AG04450 (cell line): ENCODE results near the gene EEIG2. TPM values are rescaled to one million over a fixed set of nuclear protein-coding genes. Genes with fewer than 3 reads are reported as not detected.
"Not testable (repeated sequence)": the region's sequence is repeated elsewhere in the genome, so short reads cannot be mapped to it uniquely, and the experiment has no call there.

ENCODE experiments used
- CTCF ChIA-PET: fragments of 300-600, 350-600 bp; formaldehyde crosslinking; extraction: SDS; loops from one replicate; lab custom pipeline; 2022; ENCODE audit warnings: antibody characterized with exemption, inconsistent platforms; lab: Charles Lee
- POLR2A ChIA-PET: fragments of 350-600 bp; formaldehyde crosslinking; extraction: SDS; loops from one replicate; lab custom pipeline; 2021; ENCODE audit warnings: antibody characterized with exemption, inconsistent platforms; lab: Yijun Ruan, JAX
- DNase-seq: peaks from one replicate; pipeline ENCODE4 v3.0.0-alpha.2; 2011; ENCODE audit warnings: low read depth, low spot score
- H3K27ac ChIP-seq: one replicate; pipeline ENCODE4 v1.5.1; 2012; ENCODE audit warnings: low read depth, low read length, control low read depth
- H3K27me3 ChIP-seq: one replicate; pipeline ENCODE4 v1.6.0; 2012; ENCODE audit warnings: low read length; ENCODE audit not compliant: control insufficient read depth, insufficient read depth
- H3K4me3 ChIP-seq: 2 replicates; pipeline ENCODE4 v1.5.1; 2011; ENCODE audit warnings: mild to moderate bottlenecking, low read depth, low read length, control low read depth
- H3K9me3 ChIP-seq: 2 replicates; pipeline ENCODE4 v1.5.1; 2012; ENCODE audit warnings: low read length; ENCODE audit not compliant: control insufficient read depth, insufficient read depth
- polyA plus RNA-seq: library from polyadenylated mRNA; depleted of rRNA; stranded (reverse); fragments of >200 nt; gene quantifications from 2 replicates; pipeline ENCODE4 v1.2.3, GENCODE V29; 2011
- TF ChIP-seq, protein P1 (sequence below): IDR thresholded peaks from 2 replicates; pipeline ENCODE4 v1.5.1; 2011; ENCODE audit warnings: low read depth, low read length, control low read depth, inconsistent platforms

EEIG2 gene
- polyA plus RNA-seq, 1 experiment = 6.1 TPM

DNA sequence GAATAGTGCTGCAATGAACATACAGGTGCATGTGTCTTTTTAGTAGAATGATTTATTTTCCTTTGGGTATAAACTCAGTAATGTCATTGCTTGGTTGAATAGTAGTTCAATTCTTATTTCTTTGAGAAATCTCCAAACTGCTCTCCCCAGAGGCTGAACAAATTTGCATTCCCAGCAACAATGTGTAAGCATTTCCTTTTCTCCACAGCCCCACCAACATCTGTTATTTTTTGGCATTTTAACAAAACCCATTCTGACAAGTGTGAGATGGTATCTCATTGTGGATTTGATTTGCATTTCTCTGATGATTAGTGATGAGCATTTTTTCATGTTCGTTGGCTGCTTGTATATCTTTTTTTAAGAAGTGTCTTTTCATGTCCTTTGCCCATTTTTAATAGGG lies 21.9 kb upstream of the EEIG2 start:
- Histone ChIP-seq H3K4me3 (no peak overlapping the region), H3K27ac (no peak overlapping the region), H3K9me3 (no peaks in the 10 kb centered on the region), H3K27me3 (no peaks in the 10 kb centered on the region)
- ChIA-PET POLR2A (no interaction called here), CTCF (no interaction called here)
- DNase-seq = no peak
- TF ChIP-seq, protein P1, sequence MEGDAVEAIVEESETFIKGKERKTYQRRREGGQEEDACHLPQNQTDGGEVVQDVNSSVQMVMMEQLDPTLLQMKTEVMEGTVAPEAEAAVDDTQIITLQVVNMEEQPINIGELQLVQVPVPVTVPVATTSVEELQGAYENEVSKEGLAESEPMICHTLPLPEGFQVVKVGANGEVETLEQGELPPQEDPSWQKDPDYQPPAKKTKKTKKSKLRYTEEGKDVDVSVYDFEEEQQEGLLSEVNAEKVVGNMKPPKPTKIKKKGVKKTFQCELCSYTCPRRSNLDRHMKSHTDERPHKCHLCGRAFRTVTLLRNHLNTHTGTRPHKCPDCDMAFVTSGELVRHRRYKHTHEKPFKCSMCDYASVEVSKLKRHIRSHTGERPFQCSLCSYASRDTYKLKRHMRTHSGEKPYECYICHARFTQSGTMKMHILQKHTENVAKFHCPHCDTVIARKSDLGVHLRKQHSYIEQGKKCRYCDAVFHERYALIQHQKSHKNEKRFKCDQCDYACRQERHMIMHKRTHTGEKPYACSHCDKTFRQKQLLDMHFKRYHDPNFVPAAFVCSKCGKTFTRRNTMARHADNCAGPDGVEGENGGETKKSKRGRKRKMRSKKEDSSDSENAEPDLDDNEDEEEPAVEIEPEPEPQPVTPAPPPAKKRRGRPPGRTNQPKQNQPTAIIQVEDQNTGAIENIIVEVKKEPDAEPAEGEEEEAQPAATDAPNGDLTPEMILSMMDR = no peak

DNA sequence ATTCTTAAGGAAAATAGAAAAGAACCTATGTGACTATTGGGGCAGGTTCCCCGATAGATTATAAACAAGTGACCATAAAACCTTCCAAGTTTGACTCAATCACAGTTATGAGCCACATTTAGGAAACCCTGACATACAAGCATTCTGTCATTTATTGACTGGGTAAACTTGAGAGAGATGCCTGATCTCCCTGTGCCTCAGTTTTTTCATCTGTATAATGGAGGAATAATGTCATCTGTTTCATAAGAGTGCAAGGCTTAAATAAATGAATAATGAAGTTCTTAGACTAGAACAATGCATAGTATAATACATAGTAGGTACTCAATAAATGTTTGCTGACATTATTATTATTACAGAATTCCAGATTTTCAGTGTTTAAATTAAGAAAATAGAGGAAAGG lies 18.9 kb upstream of the EEIG2 start:
- no peak for DNase-seq
- Histone ChIP-seq H3K27ac (no peak overlapping the region), H3K4me3 (no peak overlapping the region), H3K27me3 (no peaks in the 10 kb centered on the region), H3K9me3 (no peaks in the 10 kb centered on the region)
- POLR2A ChIA-PET = no interaction called here
- TF ChIP-seq, protein P1 = no peak
- CTCF ChIA-PET = no interaction called here

DNA sequence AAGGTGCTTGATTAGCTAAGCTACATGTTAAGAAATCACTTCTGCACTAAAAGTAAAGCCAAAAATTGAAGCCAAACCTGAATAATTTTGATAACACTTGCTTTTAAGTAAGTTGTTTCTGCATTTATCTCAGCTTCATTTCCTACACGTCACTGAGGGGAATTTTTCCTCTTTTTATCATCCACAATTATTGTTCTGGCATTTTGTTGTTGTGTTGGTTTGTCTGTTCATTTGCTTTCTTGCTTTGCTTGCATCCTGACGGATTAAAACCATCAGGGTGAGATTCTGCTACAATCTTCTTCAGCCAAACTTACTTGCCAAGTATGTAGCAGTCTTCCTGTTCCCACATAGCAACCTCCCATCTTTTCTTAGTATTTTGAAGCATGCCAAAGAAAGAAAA lies 18.0 kb upstream of the EEIG2 start:
- TF ChIP-seq, protein P1 = no peak
- no peak overlapping the region for H3K27ac ChIP-seq
- ChIA-PET POLR2A (no interaction called here), CTCF (no interaction called here)
- DNase-seq = no peak
- no peaks in the 10 kb centered on the region for H3K9me3 ChIP-seq
- no peak overlapping the region for H3K4me3 ChIP-seq
- H3K27me3 ChIP-seq = no peaks in the 10 kb centered on the region

DNA sequence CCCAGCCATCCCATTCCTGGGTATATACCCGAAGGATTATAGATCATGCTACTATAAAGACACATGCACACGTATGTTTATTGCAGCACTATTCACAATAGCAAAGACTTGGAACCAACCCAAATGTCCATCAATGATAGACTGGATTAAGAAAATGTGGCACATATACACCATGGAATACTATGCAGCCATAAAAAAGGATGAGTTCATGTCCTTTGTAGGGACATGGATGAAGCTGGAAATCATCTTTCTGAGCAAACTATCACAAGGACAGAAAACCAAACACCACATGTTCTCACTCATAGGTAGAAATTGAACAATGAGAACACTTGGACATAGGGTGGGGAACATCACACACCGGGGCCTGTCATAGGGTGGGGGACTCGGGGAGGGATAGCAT lies 12.4 kb upstream of the EEIG2 start:
- POLR2A ChIA-PET, CTCF ChIA-PET, H3K4me3 ChIP-seq, H3K27ac ChIP-seq, DNase-seq, H3K9me3 ChIP-seq, H3K27me3 ChIP-seq: not testable (repeated sequence)

DNA sequence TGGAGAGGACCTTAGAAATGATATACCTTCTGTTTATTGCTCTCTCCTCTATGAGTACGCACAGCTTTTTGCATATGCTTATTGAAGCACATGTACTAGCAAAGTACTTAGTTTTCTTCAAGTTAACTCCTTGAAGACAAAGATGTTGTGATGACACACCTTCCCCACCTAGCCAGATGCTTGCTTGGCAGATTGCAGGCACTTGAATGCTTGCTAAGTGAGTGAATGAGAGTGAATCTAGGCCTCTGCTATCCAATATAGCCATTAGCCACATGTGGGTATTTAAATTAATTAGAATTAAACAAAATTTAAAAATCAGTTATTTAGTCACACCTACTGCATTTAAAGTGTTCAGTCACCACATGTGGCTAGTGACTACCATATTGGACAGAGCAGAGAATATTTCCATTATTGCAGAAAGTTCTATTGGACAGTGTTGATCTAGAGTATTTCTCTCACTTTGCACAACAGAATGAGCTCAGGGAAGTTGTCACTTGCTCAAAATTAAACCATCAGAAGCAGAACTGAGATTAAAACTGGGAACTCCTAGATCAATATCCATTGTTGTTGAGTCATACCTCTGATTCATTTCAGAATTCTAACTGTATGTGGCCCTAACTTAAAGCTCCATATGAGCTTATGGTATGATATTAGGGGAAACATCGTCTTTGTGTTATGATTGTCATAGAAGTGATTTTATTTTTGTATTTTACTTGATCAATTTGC lies 8.6 kb upstream of the EEIG2 start:
- TF ChIP-seq, protein P1 = no peak
- POLR2A ChIA-PET = no interaction called here
- H3K27me3 ChIP-seq = peaks cover 2% of the 10 kb centered on the region
- H3K27ac ChIP-seq = no peak overlapping the region
- DNase-seq = no peak
- H3K4me3 ChIP-seq = no peak overlapping the region
- H3K9me3 ChIP-seq = no peaks in the 10 kb centered on the region
- CTCF ChIA-PET = interaction anchor here (1.4 to 3.6 kb wide), 2 partner anchors 9 to 39 kb away, joined by 4 to 22 read pairs; partner anchors contain the start of gene EEIG2
